Measurements from ENCODE around the gene MYO5B. TPM values are rescaled to one million over a fixed set of nuclear protein-coding genes. Genes with fewer than 3 reads are reported as not detected.

Gene MYO5B
- total and polyA plus RNA-seq, 8 donors = 9.0 to 25.5 (median 12.1) TPM

GRCh38 chr18:50187659-50188058 lies 7.3 kb downstream of the MYO5B start:
- Histone ChIP-seq H3K27ac (no peak overlapping the region), H3K27me3 (peaks cover 1 to 34% of the 10 kb centered on the region in 2 donors), H3K4me3 (no peak overlapping the region), H3K4me1 (no peaks in the 10 kb centered on the region), H3K36me3 (no peaks in the 10 kb centered on the region), H3K9me3 (no peaks in the 10 kb centered on the region)
- ATAC-seq (no peak), DNase-seq (no peak)
- TF ChIP-seq CTCF (IDR thresholded peaks at IDR 0.05) = no peak
- intact Hi-C loops (cut with DNase I) = no loop called here

- TF ChIP-seq CTCF (IDR thresholded peaks at IDR 0.05) = no peak
- no peaks in the 10 kb centered on the region for H3K9me3 ChIP-seq
- DNase-seq (no peak), ATAC-seq (no peak)
- H3K36me3 ChIP-seq = no peaks in the 10 kb centered on the region
- no peak overlapping the region for H3K27ac ChIP-seq
- peaks cover 0 to 22% of the 10 kb centered on the region in 2 donors for H3K27me3 ChIP-seq
- no peak overlapping the region for H3K4me3 ChIP-seq
- no peaks in the 10 kb centered on the region for H3K4me1 ChIP-seq
- intact Hi-C loops (cut with DNase I) = no loop called here
These were observed 8.6 kb downstream of the MYO5B start for GRCh38 chr18:50186385-50186784.

- Histone ChIP-seq H3K27ac (no peak overlapping the region), H3K4me1 (no peaks in the 10 kb centered on the region), H3K4me3 (no peak overlapping the region), H3K27me3 (peaks cover 0 to 6% of the 10 kb centered on the region in 2 donors), H3K9me3 (no peaks in the 10 kb centered on the region), H3K36me3 (no peaks in the 10 kb centered on the region)
- DNase-seq (no peak), ATAC-seq (no peak)
- intact Hi-C loops (cut with DNase I) = no loop called here
- TF ChIP-seq CTCF (IDR thresholded peaks at IDR 0.05) = no peak
These were observed 11.4 kb downstream of the MYO5B start for GRCh38 chr18:50183556-50183955.

- no peak for ATAC-seq
- Histone ChIP-seq H3K36me3 (no peaks in the 10 kb centered on the region), H3K27me3 (peaks cover 0 to 6% of the 10 kb centered on the region in 2 donors), H3K27ac (no peak overlapping the region), H3K4me3 (no peak overlapping the region), H3K4me1 (no peaks in the 10 kb centered on the region), H3K9me3 (no peaks in the 10 kb centered on the region)
- intact Hi-C loops (cut with DNase I) = no loop called here
- no peak for TF ChIP-seq CTCF (IDR thresholded peaks at IDR 0.05)
- DNase-seq = no peak
These were observed 12.4 kb downstream of the MYO5B start for GRCh38 chr18:50182511-50182910.

GRCh38 chr18:50181590-50181989 lies 13.4 kb downstream of the MYO5B start:
- H3K4me1 ChIP-seq = no peaks in the 10 kb centered on the region
- TF ChIP-seq CTCF (IDR thresholded peaks at IDR 0.05) = no peak

More at GRCh38 chr18:50181590-50181989, 13.4 kb downstream of the MYO5B start:
- Histone ChIP-seq H3K9me3 (no peaks in the 10 kb centered on the region), H3K27ac (no peak overlapping the region), H3K27me3 (peaks cover 0 to 6% of the 10 kb centered on the region in 2 donors), H3K36me3 (no peaks in the 10 kb centered on the region), H3K4me3 (no peak overlapping the region)
- DNase-seq = no peak
- no peak for ATAC-seq
- intact Hi-C loops (cut with DNase I) = no loop called here
